Erythroblast (primary cell): ENCODE measurements around the gene AP3S2.
"Not testable (repeated sequence)": the region's sequence is repeated elsewhere in the genome, so short reads cannot be mapped to it uniquely, and the experiment has no call there.

Experiments
- DNase-seq, 2 experiments: peaks; one replicate each; lab custom pipeline; 2025; lab: John Stamatoyannopoulos, UW
- GATA1 ChIP-seq: IDR thresholded peaks from 2 replicates; pipeline ENCODE4 v1.6.1; 2011; ENCODE audit warnings: low read depth, mild to moderate bottlenecking, control low read depth, low read length, moderate library complexity
- POLR2A ChIP-seq: IDR thresholded peaks from 2 replicates; pipeline ENCODE4 v1.6.1; 2011; ENCODE audit warnings: mild to moderate bottlenecking, low read length

AP3S2 gene

DNA sequence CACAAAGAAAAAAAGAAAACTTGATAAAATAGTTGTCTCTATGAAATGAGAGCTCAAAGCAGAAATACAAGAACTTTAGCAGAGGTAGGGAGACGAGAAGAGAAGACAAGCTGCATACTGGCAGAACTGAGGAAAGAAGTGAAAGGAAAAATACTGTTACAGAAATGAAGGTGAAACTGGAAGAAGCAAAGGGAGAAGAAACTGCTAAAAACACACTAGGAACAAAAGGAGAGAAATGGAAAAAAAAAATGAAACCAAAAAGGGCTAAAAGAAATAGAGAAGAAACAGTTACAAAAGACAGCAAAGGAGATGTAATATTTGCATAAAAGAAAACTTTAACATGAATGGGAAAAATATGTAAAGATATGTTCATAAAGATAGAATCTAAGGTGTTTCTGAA is 51.8 kb downstream of the AP3S2 start:
- no peak for DNase-seq
- no peak for TF ChIP-seq GATA1
- TF ChIP-seq POLR2A = no peak

GRCh38 chr15:89841306-89841705 is 52.5 kb downstream of the AP3S2 start:
- no peak for DNase-seq
- TF ChIP-seq POLR2A = no peak

GRCh38 chr15:89839167-89839810 is 54.5 kb downstream of the AP3S2 start:
- TF ChIP-seq POLR2A (no peak), GATA1 (no peak)
- no peak for DNase-seq

DNA sequence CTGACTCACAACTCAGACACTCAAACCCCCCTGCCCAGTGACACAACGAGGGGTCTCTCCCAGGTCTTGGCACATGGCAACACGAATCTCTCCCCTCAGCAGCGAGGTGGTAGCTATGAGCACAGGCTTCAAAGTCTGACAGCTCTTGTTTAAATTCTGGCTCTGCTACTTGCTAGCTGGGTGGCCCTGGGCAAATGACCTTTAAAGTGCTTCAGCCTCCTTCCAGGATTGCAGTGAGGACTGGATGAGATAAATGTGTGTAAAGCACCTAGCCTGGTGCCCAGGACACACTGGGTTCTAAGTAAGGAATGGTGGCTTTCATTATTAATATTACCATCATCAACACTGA is 56.0 kb downstream of the AP3S2 start:
- TF ChIP-seq POLR2A = no peak
- no peak for TF ChIP-seq GATA1

GRCh38 chr15:89837134-89837829 is 56.5 kb downstream of the AP3S2 start:
- TF ChIP-seq GATA1 (no peak), POLR2A (no peak)
- no peak for DNase-seq

More for the DNA sequence above, 56.0 kb downstream of the AP3S2 start:
- no peak for DNase-seq

DNA sequence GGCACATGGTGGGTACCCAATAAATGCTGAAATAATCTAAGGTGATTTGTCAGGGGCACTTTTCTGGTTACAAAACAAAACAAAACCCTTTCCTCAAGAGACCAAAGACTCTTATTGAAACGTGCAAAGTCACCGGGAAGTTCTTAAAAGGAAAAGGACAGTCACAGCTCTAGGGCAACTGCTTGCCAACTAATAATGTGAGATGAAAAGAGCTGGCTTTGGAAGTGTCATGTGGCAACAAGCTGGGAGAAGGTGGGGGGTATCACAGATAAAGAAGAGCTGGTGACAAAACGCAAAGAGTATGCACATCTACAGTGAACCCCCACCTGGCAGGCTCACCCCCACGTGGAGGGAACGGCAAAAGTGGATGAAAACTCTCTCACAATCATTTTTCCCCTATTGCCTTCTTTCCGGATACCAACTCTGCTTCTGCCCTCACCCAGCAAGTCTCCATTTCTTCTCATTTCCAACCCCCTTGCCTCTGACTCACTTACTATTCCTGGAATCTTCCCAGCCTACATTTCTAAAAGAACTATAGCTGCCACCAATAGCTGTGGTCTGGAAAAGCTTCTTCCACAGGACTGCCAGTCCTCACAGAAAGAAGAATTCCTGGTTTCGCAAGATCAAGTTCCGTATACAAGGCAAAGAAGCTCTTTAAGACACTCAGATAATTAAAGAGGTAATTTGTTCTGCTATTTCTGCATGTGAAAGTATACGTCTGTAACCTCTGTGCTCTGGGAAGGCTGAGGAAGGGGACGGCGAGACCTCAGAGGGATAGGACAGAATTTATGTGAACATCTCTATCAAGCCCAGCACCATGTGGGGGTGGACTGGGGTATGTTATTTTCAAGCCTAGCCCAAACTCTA is 57.3 kb downstream of the AP3S2 start:
- TF ChIP-seq POLR2A (no peak), GATA1 (no peak)
- no peak for DNase-seq

DNA sequence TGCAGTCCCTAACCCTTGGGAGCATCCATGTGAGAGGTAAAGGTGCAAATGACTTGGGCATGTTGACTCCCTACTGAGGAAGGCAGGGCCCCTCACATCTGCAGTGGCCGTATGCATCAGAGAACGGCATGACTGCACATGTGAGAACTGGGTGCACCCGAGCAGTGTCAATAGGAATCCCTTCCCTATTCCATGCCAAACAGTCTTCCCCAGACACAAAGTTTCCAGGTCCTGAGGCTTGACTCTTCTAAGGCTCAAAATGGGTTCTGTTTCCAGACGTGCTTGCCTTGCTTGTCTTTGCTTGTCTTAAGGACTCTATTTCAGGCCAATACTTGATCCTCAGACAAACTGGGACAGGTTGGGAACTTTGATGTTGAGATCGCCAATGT is 58.6 kb downstream of the AP3S2 start:
- TF ChIP-seq GATA1 (no peak), POLR2A (no peak)
- DNase-seq = no peak

DNA sequence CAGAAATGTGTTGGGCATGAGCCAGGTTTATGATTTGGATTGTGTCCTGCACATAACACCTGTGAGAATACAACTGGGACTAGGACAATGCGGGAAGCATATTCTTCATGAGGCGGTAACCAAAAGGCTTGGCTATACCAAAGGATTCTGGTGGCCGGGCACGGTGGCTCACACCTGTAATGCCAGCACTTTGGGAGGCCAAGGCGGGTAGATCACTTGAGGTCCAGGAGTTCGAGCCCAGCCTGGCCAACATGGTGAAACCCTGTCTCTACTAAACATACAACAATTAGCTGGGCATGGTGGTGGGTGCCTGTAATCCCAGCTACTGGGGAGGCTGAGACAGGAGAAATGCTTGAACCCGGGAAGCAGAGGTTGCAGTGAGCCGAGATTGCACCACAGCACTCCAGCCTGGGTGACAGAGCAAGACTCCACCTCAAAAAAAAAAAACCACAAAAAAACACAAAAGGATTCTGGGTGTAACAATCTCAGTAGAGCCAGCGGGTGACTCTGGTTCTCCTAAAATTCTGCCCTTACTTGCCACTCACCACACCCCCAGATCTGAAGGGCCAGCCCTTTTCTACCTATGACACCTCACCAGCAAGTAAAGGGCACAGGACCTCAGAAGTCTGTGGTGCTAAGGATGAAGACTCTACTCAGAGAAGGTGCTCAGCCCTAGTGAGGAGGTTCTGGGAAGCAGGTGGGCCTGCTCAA is 59.2 kb downstream of the AP3S2 start:
- not testable (repeated sequence) for DNase-seq

GRCh38 chr15:89833966-89834365 is 59.8 kb downstream of the AP3S2 start:
- no peak for TF ChIP-seq GATA1
- no peak for TF ChIP-seq POLR2A
- DNase-seq = no peak

DNA sequence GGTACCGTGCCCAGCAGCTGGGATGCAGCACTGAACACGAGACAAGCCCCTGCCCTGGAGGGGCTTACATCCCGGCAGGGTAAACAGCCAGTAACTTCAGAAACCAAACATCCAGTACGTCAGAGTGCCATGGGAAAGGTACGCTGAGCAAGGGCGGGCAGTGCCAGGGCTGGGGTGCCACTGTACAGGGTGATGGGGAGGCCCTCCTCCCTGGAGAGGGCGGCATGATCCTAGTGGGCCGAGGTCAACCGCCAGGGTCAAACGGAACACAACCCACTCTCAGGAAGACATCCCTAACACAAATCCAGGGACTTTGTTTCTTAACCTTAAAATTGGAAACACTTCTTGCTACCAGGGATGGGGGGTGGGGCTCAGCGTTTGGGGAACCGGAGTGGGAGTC is 63.2 kb downstream of the AP3S2 start:
- no peak for DNase-seq
- TF ChIP-seq POLR2A (no peak), GATA1 (no peak)

GRCh38 chr15:89829616-89830440 is 64.0 kb downstream of the AP3S2 start:
- no peak for DNase-seq
- TF ChIP-seq GATA1 (no peak), POLR2A (no peak)

DNA sequence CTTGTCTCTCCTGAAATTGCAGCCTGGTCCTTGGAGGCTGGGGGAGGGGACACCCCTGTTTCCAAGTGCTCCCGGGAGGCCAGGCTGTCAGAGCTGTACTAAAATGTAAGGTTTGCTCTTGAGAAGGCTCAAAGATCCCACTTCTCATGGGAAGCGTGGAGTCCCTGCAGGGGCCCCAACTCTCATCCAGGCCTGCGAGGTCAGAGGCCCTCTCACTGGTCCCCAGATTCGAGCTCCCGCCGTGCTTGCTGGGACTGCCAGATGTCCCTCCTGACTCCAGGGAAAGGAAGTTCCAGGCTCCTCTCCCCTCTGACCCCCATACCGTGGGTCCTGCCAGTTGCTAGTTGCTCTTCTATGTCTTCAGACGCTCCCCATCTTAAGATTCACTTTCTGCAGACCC is 64.6 kb downstream of the AP3S2 start:
- TF ChIP-seq GATA1 (no peak), POLR2A (no peak)
- no peak for DNase-seq
